HFF-Myc (cell line): ENCODE measurements around the gene RCBTB2.

Source experiments
- DNase-seq: peaks from one replicate; pipeline ENCODE4 v3.0.0-alpha.2; 2011; ENCODE audit warnings: low read depth; ENCODE audit errors: extremely low read depth
- H3K4me3 ChIP-seq: replicated peaks from 2 replicates; pipeline ENCODE4 v1.5.1; 2011; ENCODE audit warnings: low read depth, mild to moderate bottlenecking, control low read depth, low read length
- TF ChIP-seq, protein P1 (sequence below): IDR thresholded peaks from 2 replicates; pipeline ENCODE4 v1.5.1; 2012; ENCODE audit warnings: mild to moderate bottlenecking, low read depth, low read length, control low read depth; ENCODE audit errors: missing control alignments

Gene RCBTB2

GRCh38 chr13:48443442-48444208, 89.3 kb downstream of the RCBTB2 start:
- DNase-seq = no peak
- TF ChIP-seq, protein P1, sequence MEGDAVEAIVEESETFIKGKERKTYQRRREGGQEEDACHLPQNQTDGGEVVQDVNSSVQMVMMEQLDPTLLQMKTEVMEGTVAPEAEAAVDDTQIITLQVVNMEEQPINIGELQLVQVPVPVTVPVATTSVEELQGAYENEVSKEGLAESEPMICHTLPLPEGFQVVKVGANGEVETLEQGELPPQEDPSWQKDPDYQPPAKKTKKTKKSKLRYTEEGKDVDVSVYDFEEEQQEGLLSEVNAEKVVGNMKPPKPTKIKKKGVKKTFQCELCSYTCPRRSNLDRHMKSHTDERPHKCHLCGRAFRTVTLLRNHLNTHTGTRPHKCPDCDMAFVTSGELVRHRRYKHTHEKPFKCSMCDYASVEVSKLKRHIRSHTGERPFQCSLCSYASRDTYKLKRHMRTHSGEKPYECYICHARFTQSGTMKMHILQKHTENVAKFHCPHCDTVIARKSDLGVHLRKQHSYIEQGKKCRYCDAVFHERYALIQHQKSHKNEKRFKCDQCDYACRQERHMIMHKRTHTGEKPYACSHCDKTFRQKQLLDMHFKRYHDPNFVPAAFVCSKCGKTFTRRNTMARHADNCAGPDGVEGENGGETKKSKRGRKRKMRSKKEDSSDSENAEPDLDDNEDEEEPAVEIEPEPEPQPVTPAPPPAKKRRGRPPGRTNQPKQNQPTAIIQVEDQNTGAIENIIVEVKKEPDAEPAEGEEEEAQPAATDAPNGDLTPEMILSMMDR = no peak
- H3K4me3 ChIP-seq = no peak overlapping the region
